Left renal cortex interstitium (tissue), 4 donors: Measurements from ENCODE around the gene OR51I1. TPM values are rescaled to one million over a fixed set of nuclear protein-coding genes. Genes with fewer than 3 reads are reported as not detected.

Experiments
- polyA plus RNA-seq, 4 donors: library from polyadenylated mRNA; unstranded; fragments of 120-200 nt; gene quantifications; one replicate each; pipeline ENCODE4 v1.2.1, GENCODE V29; 2013; ENCODE audit not compliant: insufficient read length in 4 of 4

The OR51I1 gene
- polyA plus RNA-seq, 4 donors: not detected

Other genes starting within 250 kb of the OR51I1 start
- gene OR51V1, start 240.8 kb downstream of the OR51I1 start, polyA plus RNA-seq: not detected
- gene HBB, start 214.4 kb downstream of the OR51I1 start, polyA plus RNA-seq: 100 to 1,000 TPM in 3 of 4 donors, 10 to 100 TPM in 1; 91.1 to 212 (median 149) TPM
- gene HBD, start 207.0 kb downstream of the OR51I1 start, polyA plus RNA-seq: 1 to 10 TPM; 1.2 to 4.1 (median 2.4) TPM
- gene HBG1, start 191.7 kb downstream of the OR51I1 start, polyA plus RNA-seq: 1 to 10 TPM; 3.5 to 7.1 (median 5.8) TPM
- gene HBG2, start 186.7 kb downstream of the OR51I1 start, polyA plus RNA-seq: 1,000 to 10,000 TPM; 1,196 to 3,386 (median 2,205) TPM
- 1 to 10 TPM; 3.6 to 9.8 (median 7.9) TPM for gene HBE1, start 171.6 kb downstream of the OR51I1 start, polyA plus RNA-seq
- under 1 TPM in 2 of 4 donors, not detected in 2; 0.33 to 0.59 TPM for gene OR51B4, start 139.6 kb downstream of the OR51I1 start, polyA plus RNA-seq
- not detected for gene OR51B2, start 117.2 kb downstream of the OR51I1 start, polyA plus RNA-seq
- gene OR51B5, start 98.0 kb downstream of the OR51I1 start, polyA plus RNA-seq: under 1 TPM; 0.17 to 0.92 (median 0.72) TPM
- gene OR51B6, start 90.0 kb downstream of the OR51I1 start, polyA plus RNA-seq: not detected
- gene OR51M1, start 57.7 kb downstream of the OR51I1 start, polyA plus RNA-seq: under 1 TPM in 2 of 4 donors, not detected in 2; 0.05 to 0.13 TPM
- under 1 TPM in 1 of 4 donors, not detected in 3; 0.09 TPM for gene OR51Q1, start 19.4 kb downstream of the OR51I1 start, polyA plus RNA-seq
- gene OR51I2, start 7.8 kb upstream of the OR51I1 start, polyA plus RNA-seq: under 1 TPM in 1 of 4 donors, not detected in 3; 0.04 TPM
- gene OR52D1, start 47.2 kb upstream of the OR51I1 start, polyA plus RNA-seq: not detected
- gene UBQLN3, start 68.4 kb upstream of the OR51I1 start, polyA plus RNA-seq: not detected
- 1 to 10 TPM in 1 of 4 donors, under 1 TPM in 3; 0.30 to 1.0 (median 0.71) TPM for gene UBQLNL, start 75.2 kb upstream of the OR51I1 start, polyA plus RNA-seq
- not detected for gene OR52H1, start 107.0 kb upstream of the OR51I1 start, polyA plus RNA-seq
- under 1 TPM in 2 of 4 donors, not detected in 2; 0.09 to 0.25 TPM for gene OR52B6, start 139.4 kb upstream of the OR51I1 start, polyA plus RNA-seq
- 10 to 100 TPM; 11.8 to 65.1 (median 35.7) TPM for gene TRIM6, start 155.1 kb upstream of the OR51I1 start, polyA plus RNA-seq
- 10 to 100 TPM in 1 of 4 donors, 1 to 10 TPM in 3; 6.1 to 12.6 (median 9.3) TPM for gene TRIM34, start 183.5 kb upstream of the OR51I1 start, polyA plus RNA-seq
- 10 to 100 TPM; 35.3 to 52.4 (median 41.9) TPM for gene TRIM5, start 243.6 kb upstream of the OR51I1 start, polyA plus RNA-seq
- 10 to 100 TPM in 2 of 4 donors, 1 to 10 TPM in 2; 6.8 to 11.9 (median 10.3) TPM for gene TRIM22, start 248.3 kb upstream of the OR51I1 start, polyA plus RNA-seq